ENCODE results near the gene KCNJ5.
"Not testable (repeated sequence)": the region's sequence is repeated elsewhere in the genome, so short reads cannot be mapped to it uniquely, and the experiment has no call there.

Gene KCNJ5

DNA sequence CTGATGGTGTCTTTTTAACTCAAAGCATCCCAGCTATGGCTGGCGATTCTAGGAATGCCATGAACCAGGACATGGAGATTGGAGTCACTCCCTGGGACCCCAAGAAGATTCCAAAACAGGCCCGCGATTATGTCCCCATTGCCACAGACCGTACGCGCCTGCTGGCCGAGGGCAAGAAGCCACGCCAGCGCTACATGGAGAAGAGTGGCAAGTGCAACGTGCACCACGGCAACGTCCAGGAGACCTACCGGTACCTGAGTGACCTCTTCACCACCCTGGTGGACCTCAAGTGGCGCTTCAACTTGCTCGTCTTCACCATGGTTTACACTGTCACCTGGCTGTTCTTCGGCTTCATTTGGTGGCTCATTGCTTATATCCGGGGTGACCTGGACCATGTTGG, 20.1 kb downstream of the KCNJ5 start:
- TF ChIP-seq JUND (IDR thresholded peaks at IDR 0.05; ENCODE audit: low read depth): no peak
- no peak for DNase-seq (ENCODE audit: low read depth in 1 of 2, low spot score in 1 of 2)
- in situ Hi-C loops (cut with HindIII; ENCODE audit: low pct_unique_long_range_greater_than_20kb, low sequenced_read_pairs): no loop called here

DNA sequence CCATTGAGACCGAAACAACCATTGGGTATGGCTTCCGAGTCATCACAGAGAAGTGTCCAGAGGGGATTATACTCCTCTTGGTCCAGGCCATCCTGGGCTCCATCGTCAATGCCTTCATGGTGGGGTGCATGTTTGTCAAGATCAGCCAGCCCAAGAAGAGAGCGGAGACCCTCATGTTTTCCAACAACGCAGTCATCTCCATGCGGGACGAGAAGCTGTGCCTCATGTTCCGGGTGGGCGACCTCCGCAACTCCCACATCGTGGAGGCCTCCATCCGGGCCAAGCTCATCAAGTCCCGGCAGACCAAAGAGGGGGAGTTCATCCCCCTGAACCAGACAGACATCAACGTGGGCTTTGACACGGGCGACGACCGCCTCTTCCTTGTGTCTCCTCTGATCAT, 20.5 kb downstream of the KCNJ5 start:
- in situ Hi-C loops (cut with HindIII; ENCODE audit: low pct_unique_long_range_greater_than_20kb, low sequenced_read_pairs): no loop called here
- no peak for TF ChIP-seq JUND (IDR thresholded peaks at IDR 0.05; ENCODE audit: low read depth)
- DNase-seq (ENCODE audit: low read depth in 1 of 2, low spot score in 1 of 2): no peak

- TF ChIP-seq JUND (IDR thresholded peaks at IDR 0.05; ENCODE audit: low read depth): no peak
- in situ Hi-C loops (cut with HindIII; ENCODE audit: low pct_unique_long_range_greater_than_20kb, low sequenced_read_pairs): no loop called here
- DNase-seq (ENCODE audit: low read depth in 1 of 2, low spot score in 1 of 2): no peak
Observed at GRCh38 chr11:128913806-128914205, 22.6 kb downstream of the KCNJ5 start.

- in situ Hi-C loops (cut with HindIII; ENCODE audit: low pct_unique_long_range_greater_than_20kb, low sequenced_read_pairs): no loop called here
- TF ChIP-seq JUND (IDR thresholded peaks at IDR 0.05; ENCODE audit: low read depth): no peak
- no peak for DNase-seq (ENCODE audit: low read depth in 1 of 2, low spot score in 1 of 2)
Observed at GRCh38 chr11:128914216-128915148, 23.3 kb downstream of the KCNJ5 start.

DNA sequence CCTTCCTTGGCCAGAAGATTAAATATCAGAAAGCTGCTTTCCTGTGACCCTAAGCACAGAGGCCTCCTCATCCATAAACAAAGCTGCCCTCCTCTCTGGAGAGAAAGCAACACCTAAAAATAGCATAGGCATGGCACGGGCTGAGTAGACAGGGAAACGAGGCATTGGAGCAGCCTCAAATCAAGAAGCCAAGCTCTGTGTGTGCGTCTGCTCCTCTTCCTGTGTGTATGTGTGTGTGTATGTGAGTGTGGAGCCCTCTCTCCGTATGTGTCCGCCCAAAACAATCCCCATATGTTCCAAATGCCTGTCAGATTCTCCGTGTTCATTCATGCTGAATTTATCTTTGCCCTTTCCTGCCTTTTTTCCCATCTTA, 24.0 kb downstream of the KCNJ5 start:
- in situ Hi-C loops (cut with HindIII; ENCODE audit: low pct_unique_long_range_greater_than_20kb, low sequenced_read_pairs): no loop called here
- DNase-seq (ENCODE audit: low read depth in 1 of 2, low spot score in 1 of 2): no peak
- no peak for TF ChIP-seq JUND (IDR thresholded peaks at IDR 0.05; ENCODE audit: low read depth)

GRCh38 chr11:128916037-128916572, 24.9 kb downstream of the KCNJ5 start:
- in situ Hi-C loops (cut with HindIII; ENCODE audit: low pct_unique_long_range_greater_than_20kb, low sequenced_read_pairs): no loop called here
- TF ChIP-seq JUND (IDR thresholded peaks at IDR 0.05; ENCODE audit: low read depth): no peak
- no peak for DNase-seq (ENCODE audit: low read depth in 1 of 2, low spot score in 1 of 2)

- in situ Hi-C loops (cut with HindIII; ENCODE audit: low pct_unique_long_range_greater_than_20kb, low sequenced_read_pairs): no loop called here
Observed at GRCh38 chr11:128916681-128917080, 25.5 kb downstream of the KCNJ5 start.

DNA sequence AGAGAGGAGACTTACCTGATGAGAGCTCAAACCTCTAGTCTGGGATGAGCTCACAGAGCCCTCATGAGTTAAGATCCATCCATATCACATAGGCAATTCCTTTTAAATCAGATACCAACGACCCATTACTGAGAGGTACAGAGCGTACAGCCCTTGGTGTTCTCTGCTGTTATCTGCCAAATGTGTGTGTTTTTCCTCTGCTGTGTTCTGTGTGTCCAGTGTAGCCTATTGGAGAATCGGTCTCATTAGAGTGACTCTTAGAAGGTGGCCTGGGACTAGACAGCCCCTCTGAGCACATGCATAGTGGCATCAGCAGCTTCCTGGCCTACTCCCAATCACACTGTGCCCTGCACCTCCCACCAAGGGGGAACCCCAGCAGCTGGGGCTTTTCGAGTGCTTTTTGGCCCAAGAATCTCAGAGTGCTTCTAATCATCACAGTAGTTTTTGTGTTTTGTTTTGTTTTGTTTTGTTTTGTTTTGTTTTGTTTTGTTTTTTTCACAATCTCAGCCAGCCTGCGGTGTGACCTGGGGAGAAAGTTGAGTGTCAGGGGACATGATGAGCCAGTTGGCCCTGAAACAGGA, 26.1 kb downstream of the KCNJ5 start:
- DNase-seq (ENCODE audit: low read depth in 1 of 2, low spot score in 1 of 2): no peak
- no peak for TF ChIP-seq JUND (IDR thresholded peaks at IDR 0.05; ENCODE audit: low read depth)
- in situ Hi-C loops (cut with HindIII; ENCODE audit: low pct_unique_long_range_greater_than_20kb, low sequenced_read_pairs): no loop called here

More at GRCh38 chr11:128916681-128917080, 25.5 kb downstream of the KCNJ5 start:
- no peak for DNase-seq (ENCODE audit: low read depth in 1 of 2, low spot score in 1 of 2)
- TF ChIP-seq JUND (IDR thresholded peaks at IDR 0.05; ENCODE audit: low read depth): no peak

GRCh38 chr11:128919216-128919615, 28.1 kb downstream of the KCNJ5 start:
- no peak for DNase-seq (ENCODE audit: low read depth in 1 of 2, low spot score in 1 of 2)
- TF ChIP-seq JUND (IDR thresholded peaks at IDR 0.05; ENCODE audit: low read depth): no peak
- in situ Hi-C loops (cut with HindIII; ENCODE audit: low pct_unique_long_range_greater_than_20kb, low sequenced_read_pairs): no loop called here

GRCh38 chr11:128919635-128920034, 28.5 kb downstream of the KCNJ5 start:
- in situ Hi-C loops (cut with HindIII; ENCODE audit: low pct_unique_long_range_greater_than_20kb, low sequenced_read_pairs); DNase-seq (ENCODE audit: low read depth in 1 of 2, low spot score in 1 of 2): not testable (repeated sequence)

DNA sequence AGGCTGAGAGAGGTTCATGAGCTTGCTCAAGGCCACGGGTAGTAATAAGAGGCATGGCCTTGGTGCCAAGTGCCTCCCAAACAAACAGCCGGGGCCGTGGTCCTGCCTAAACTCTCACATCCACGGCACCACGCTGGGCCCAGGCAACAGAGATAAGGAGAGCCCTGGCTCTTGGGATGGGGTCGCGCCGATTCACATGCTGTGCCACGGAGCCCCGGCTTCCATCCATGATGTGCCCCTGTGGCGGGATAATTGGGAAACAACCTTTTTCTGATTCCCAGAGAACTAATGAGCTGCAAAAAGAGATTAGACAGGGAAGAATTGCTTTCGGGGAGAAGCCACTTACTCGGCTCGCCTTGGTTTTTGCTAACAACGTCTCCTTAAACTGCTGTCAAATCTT, 29.5 kb downstream of the KCNJ5 start:
- in situ Hi-C loops (cut with HindIII; ENCODE audit: low pct_unique_long_range_greater_than_20kb, low sequenced_read_pairs): no loop called here
- DNase-seq (ENCODE audit: low read depth in 1 of 2, low spot score in 1 of 2): no peak
- no peak for TF ChIP-seq JUND (IDR thresholded peaks at IDR 0.05; ENCODE audit: low read depth)

DNA sequence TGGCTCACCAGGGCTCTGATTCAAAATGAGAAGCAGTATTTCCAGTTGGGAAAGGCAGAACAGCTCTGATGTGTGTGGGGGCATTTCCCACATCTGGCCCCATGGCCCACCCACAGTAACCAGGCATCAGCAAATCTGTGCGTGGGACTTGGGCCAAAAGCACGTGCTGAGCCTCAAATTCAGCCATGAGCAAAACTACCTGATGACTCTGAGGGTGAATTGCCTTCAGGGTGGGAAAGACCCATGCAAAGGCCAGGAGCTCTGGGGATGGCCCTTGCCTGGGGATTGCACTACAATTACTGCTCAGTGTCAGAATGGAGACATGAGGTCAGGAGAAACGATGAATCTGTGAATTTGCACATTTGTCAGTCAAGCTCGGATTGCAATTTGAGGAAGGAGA, 30.6 kb downstream of the KCNJ5 start:
- TF ChIP-seq JUND (IDR thresholded peaks at IDR 0.05; ENCODE audit: low read depth): no peak
- DNase-seq (ENCODE audit: low read depth in 1 of 2, low spot score in 1 of 2): no peak
- in situ Hi-C loops (cut with HindIII; ENCODE audit: low pct_unique_long_range_greater_than_20kb, low sequenced_read_pairs): no loop called here

DNA sequence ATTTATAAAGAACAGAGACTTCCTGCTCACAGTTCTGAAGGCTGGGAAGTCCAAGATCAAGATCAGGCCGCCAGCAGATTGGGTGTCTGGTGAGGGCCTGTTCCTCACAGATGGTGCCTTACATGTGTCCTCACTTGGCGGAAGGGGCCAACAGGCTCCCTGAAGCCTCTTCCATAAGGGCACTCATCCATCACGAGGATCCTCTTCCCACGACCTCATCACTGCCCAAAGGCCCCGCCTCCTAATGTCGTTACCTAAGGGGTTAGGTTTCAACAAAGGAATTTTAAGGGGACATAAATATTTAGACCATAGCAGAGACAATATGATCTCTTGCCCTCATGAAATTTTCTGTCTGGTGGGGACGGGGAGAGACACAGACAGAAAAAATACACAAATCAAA, 32.9 kb downstream of the KCNJ5 start:
- in situ Hi-C loops (cut with HindIII; ENCODE audit: low pct_unique_long_range_greater_than_20kb, low sequenced_read_pairs): no loop called here
- no peak for TF ChIP-seq JUND (IDR thresholded peaks at IDR 0.05; ENCODE audit: low read depth)
- DNase-seq (ENCODE audit: low read depth in 1 of 2, low spot score in 1 of 2): no peak
